Liver (tissue), 9 donors: Measurements from ENCODE around the gene OPRL1. TPM values are rescaled to one million over a fixed set of nuclear protein-coding genes. Genes with fewer than 3 reads are reported as not detected.

Source experiments
- DNase-seq: peaks from one replicate; pipeline ENCODE4 v3.0.0-alpha.2; 2017; ENCODE audit warnings: low spot score
- H3K27ac ChIP-seq, 2 donors: one replicate each; pipeline ENCODE4 v1.7.0; 2013; ENCODE audit warnings: inconsistent platforms in 2 of 2, low read length in 2 of 2, control low read depth in 1 of 2, low read depth in 1 of 2, mild to moderate bottlenecking in 1 of 2
- H3K27me3 ChIP-seq, 4 donors: one replicate each; pipeline versions ENCODE4 v1.6.1 to v1.7.0; 2013; ENCODE audit warnings: low read length in 3 of 4, inconsistent platforms in 1 of 4, mild to moderate bottlenecking in 1 of 4, moderate library complexity in 1 of 4; ENCODE audit not compliant: control insufficient read depth in 4 of 4, insufficient read depth in 4 of 4
- H3K36me3 ChIP-seq, 4 donors: one replicate each; pipeline versions ENCODE4 v1.6.1 to v1.7.0; 2013; ENCODE audit warnings: low read length in 3 of 4, mild to moderate bottlenecking in 3 of 4, low read depth in 1 of 4, moderate library complexity in 1 of 4; ENCODE audit not compliant: control insufficient read depth in 4 of 4, insufficient read depth in 3 of 4
- H3K4me1 ChIP-seq, 4 donors: one replicate each; pipeline versions ENCODE4 v1.6.1 to v1.7.0; 2013; ENCODE audit warnings: low read length in 3 of 4, mild to moderate bottlenecking in 3 of 4, moderate library complexity in 1 of 4; ENCODE audit not compliant: control insufficient read depth in 4 of 4, insufficient read depth in 4 of 4
- H3K4me3 ChIP-seq, 3 donors: one replicate each; pipeline versions ENCODE4 v1.6.1 to v1.7.0; 2013; ENCODE audit warnings: low read length in 3 of 3, control low read depth in 1 of 3, low read depth in 1 of 3, mild to moderate bottlenecking in 1 of 3
- H3K9ac ChIP-seq, 2 donors: one replicate each; pipeline ENCODE4 v1.7.0; 2013; ENCODE audit warnings: low read length in 2 of 2, mild to moderate bottlenecking in 2 of 2, moderate library complexity in 2 of 2, control low read depth in 1 of 2, low read depth in 1 of 2
- H3K9me3 ChIP-seq, 4 donors: one replicate each; pipeline versions ENCODE4 v1.6.1 to v1.7.0; 2013; ENCODE audit warnings: low read length in 3 of 4; ENCODE audit not compliant: control insufficient read depth in 4 of 4
- EGR1 ChIP-seq, 2 donors: IDR thresholded peaks; 2 replicates each; pipeline ENCODE4 v1.6.1; 2016 to 2018; ENCODE audit warnings: antibody characterized with exemption in 2 of 2, low read depth in 2 of 2
- FOXA1 ChIP-seq: IDR thresholded peaks from 2 replicates; pipeline ENCODE4 v1.6.1; 2016; ENCODE audit warnings: antibody characterized with exemption
- FOXA2 ChIP-seq: IDR thresholded peaks from 2 replicates; pipeline ENCODE4 v1.6.1; 2016; ENCODE audit warnings: antibody characterized with exemption
- GABPA ChIP-seq, 2 donors: IDR thresholded peaks in 1 of 2; conservative IDR thresholded peaks in 1 of 2; 2 replicates each; pipeline ENCODE4 v1.6.1; 2016; ENCODE audit warnings: antibody characterized with exemption in 2 of 2, mild to moderate bottlenecking in 1 of 2, moderate library complexity in 1 of 2
- HNF4A ChIP-seq, 2 donors: conservative IDR thresholded peaks; 2 replicates each; pipeline ENCODE4 v1.6.1; 2016; ENCODE audit warnings: antibody characterized with exemption in 2 of 2, mild to moderate bottlenecking in 2 of 2
- HNF4G ChIP-seq: IDR thresholded peaks from 2 replicates; pipeline ENCODE4 v1.6.1; 2016; ENCODE audit warnings: antibody characterized with exemption
- JUND ChIP-seq, 2 donors: IDR thresholded peaks; 2 replicates each; pipeline ENCODE4 v1.6.1; 2016; ENCODE audit warnings: antibody characterized with exemption in 2 of 2
- NR2F2 ChIP-seq: IDR thresholded peaks from 2 replicates; pipeline ENCODE4 v1.6.1; 2016; ENCODE audit warnings: antibody characterized with exemption
- RAD21 ChIP-seq, 2 donors: IDR thresholded peaks; 2 replicates each; pipeline ENCODE4 v1.6.1; 2016; ENCODE audit warnings: antibody characterized with exemption in 2 of 2, mild to moderate bottlenecking in 2 of 2
- RXRA ChIP-seq, 2 donors: IDR thresholded peaks; 2 replicates each; pipeline ENCODE4 v1.6.1; 2017 to 2018; ENCODE audit warnings: antibody characterized with exemption in 2 of 2, mild to moderate bottlenecking in 1 of 2
- SP1 ChIP-seq: IDR thresholded peaks from 2 replicates; pipeline ENCODE4 v1.6.1; 2018; ENCODE audit warnings: antibody characterized with exemption, mild to moderate bottlenecking
- TAF1 ChIP-seq: conservative IDR thresholded peaks from 2 replicates; pipeline ENCODE4 v1.6.1; 2016; ENCODE audit warnings: antibody characterized with exemption, mild to moderate bottlenecking
- YY1 ChIP-seq: IDR thresholded peaks from 2 replicates; pipeline ENCODE4 v1.6.1; 2016; ENCODE audit warnings: antibody characterized with exemption, mild to moderate bottlenecking
- WGBS: extraction: QIAGEN DNeasy Blood & Tissue Kit; methylation state at CpG from one replicate; pipeline ENCODE4 v1.1.7; 2013; 5-methylcytosine and 5-hydroxymethylcytosine counted together
- polyA plus RNA-seq, 2 donors: library from polyadenylated mRNA; stranded (reverse) in 1 of 2; unstranded in 1 of 2; fragments of 200-250 nt in 1 of 2; fragments of >200 nt in 1 of 2; fragmentation: Nextera tagmentation in 1 of 2; extraction: Ambion mirVana in 1 of 2; gene quantifications; one replicate each; pipeline versions ENCODE4 v1.2.1 to v1.2.3, GENCODE V29; 2013 to 2015
- total RNA-seq, 2 donors: library from RNA; depleted of rRNA; stranded (reverse); fragments of >200 nt; gene quantifications; one replicate each; pipeline ENCODE4 v1.2.3, GENCODE V29; 2014
- TF ChIP-seq, protein P1 (sequence below): IDR thresholded peaks from 2 replicates; pipeline ENCODE4 v1.6.1; 2016; ENCODE audit warnings: antibody characterized with exemption, mild to moderate bottlenecking
- TF ChIP-seq, protein P2 (sequence below): IDR thresholded peaks from 2 replicates; pipeline ENCODE4 v1.6.1; 2016; ENCODE audit warnings: antibody characterized with exemption
- TF ChIP-seq, protein P3 (sequence below): IDR thresholded peaks from 2 replicates; pipeline ENCODE4 v1.6.1; 2016; ENCODE audit warnings: antibody characterized with exemption
- TF ChIP-seq, protein P4 (sequence below): fragments of 150-350 bp; IDR thresholded peaks from 2 replicates; pipeline ENCODE4 v1.5.1; 2017; ENCODE audit warnings: improper control_type of control experiment, low read depth, low read length; ENCODE audit not compliant: missing input control
- TF ChIP-seq, protein P5 (sequence below): IDR thresholded peaks from 2 replicates; pipeline ENCODE4 v1.6.1; 2016; ENCODE audit warnings: antibody characterized with exemption
- donor health status: healthy.
- donor health status: healthy.
- donor health status: healthy.
- donor health status: healthy.
- donor health status: healthy.

OPRL1 gene
- total and polyA plus RNA-seq, 4 donors, result 0.04 to 0.79 (median 0.35) TPM

DNA sequence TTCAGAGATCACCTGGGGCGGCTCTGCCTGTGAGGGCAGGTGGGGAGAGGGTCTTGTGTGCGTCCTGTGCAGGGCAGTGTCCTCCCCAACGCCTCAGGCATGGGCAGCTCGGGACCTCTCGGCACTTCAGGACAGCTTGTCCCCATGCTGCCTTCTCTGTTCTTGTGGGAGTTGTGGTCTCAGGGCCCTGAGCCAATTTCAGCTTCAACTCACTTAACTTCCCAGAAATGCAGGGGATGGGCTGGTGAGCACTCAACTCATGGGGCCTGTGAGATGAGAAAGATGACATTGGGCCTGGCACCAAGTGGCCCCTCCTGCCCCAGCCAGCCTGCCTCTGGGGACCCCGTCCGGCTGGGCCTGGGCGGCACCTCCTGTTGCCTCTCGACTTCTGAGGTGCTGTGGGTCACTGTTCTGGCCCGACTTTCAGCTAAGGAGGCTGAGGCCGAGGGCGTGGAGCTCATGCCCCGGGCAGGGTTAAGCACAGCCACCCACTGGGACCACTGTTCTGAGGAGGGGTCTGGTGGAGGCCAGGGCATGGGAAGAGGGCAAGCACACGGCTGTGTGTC lies 7.3 kb upstream of the OPRL1 start:
- DNase-seq, result no peak
- peaks cover 0 to 12% (median 5%) of the 10 kb centered on the region in 4 donors for H3K4me1 ChIP-seq
- 92% methylated on average over 14 of the region's 14 CpGs for WGBS

DNA sequence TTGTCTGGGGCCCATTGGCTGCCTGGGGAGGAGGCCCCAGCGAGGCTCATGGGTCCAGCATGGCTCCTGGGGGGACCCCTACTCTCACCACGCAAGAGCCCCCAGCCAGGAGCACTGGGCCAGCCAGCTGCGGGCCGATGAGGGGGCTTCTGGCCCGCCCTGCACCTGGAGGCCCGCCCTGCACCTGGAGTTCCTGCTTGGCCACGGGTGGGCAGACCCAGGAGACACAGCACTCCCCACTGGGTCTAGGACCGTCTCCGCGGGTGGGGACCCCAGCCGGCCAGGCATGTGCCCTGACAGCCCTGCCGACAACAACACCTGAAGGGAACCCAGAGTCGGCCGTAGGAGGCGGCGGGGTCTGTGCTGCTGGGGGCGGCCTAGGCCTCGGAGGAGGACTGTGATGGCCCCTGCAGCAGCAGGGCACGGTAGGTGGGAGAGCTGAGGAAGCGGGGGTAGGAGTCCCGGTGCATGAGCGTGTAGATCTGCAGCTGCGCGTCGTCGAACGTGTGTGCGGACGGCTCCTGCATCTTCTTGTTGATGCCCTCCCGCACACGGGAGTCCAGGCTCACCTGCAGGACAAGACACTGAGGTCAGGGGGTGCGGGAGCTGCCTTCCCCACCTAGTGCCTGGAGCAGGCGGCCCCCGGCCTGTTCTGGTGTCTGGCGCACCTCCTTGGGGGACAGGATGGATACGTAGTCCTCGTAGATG lies 6.3 kb upstream of the OPRL1 start:
- H3K4me3 ChIP-seq, result no peak overlapping the region
- no peak for DNase-seq

More for the DNA sequence above, 7.3 kb upstream of the OPRL1 start:
- no peaks in the 10 kb centered on the region for H3K27me3 ChIP-seq
- TF ChIP-seq, protein P1, sequence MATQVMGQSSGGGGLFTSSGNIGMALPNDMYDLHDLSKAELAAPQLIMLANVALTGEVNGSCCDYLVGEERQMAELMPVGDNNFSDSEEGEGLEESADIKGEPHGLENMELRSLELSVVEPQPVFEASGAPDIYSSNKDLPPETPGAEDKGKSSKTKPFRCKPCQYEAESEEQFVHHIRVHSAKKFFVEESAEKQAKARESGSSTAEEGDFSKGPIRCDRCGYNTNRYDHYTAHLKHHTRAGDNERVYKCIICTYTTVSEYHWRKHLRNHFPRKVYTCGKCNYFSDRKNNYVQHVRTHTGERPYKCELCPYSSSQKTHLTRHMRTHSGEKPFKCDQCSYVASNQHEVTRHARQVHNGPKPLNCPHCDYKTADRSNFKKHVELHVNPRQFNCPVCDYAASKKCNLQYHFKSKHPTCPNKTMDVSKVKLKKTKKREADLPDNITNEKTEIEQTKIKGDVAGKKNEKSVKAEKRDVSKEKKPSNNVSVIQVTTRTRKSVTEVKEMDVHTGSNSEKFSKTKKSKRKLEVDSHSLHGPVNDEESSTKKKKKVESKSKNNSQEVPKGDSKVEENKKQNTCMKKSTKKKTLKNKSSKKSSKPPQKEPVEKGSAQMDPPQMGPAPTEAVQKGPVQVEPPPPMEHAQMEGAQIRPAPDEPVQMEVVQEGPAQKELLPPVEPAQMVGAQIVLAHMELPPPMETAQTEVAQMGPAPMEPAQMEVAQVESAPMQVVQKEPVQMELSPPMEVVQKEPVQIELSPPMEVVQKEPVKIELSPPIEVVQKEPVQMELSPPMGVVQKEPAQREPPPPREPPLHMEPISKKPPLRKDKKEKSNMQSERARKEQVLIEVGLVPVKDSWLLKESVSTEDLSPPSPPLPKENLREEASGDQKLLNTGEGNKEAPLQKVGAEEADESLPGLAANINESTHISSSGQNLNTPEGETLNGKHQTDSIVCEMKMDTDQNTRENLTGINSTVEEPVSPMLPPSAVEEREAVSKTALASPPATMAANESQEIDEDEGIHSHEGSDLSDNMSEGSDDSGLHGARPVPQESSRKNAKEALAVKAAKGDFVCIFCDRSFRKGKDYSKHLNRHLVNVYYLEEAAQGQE, result no peak
- TF ChIP-seq NR2F2 (no peak), FOXA2 (no peak), TAF1 (no peak), FOXA1 (no peak)
- H3K27ac ChIP-seq, result no peak overlapping the region
- no peaks in the 10 kb centered on the region for H3K9me3 ChIP-seq
- no peak overlapping the region for H3K9ac ChIP-seq
- no peak overlapping the region for H3K4me3 ChIP-seq
- H3K36me3 ChIP-seq, result peaks cover 0 to 10% (median 0%) of the 10 kb centered on the region in 4 donors

More for the DNA sequence above, 6.3 kb upstream of the OPRL1 start:
- Histone ChIP-seq H3K36me3 (peaks cover 0 to 10% (median 0%) of the 10 kb centered on the region in 4 donors), H3K4me1 (peaks cover 0 to 12% (median 3%) of the 10 kb centered on the region in 4 donors), H3K9me3 (no peaks in the 10 kb centered on the region), H3K27me3 (no peaks in the 10 kb centered on the region), H3K27ac (no peak overlapping the region), H3K9ac (no peak overlapping the region)
- 96% methylated on average over 37 of the region's 37 CpGs for WGBS
- TF ChIP-seq HNF4G (no peak), EGR1 (IDR thresholded peaks at IDR 0.05; ENCODE audit: low read depth in 2 of 2) (no peak), HNF4A (conservative IDR thresholded peaks at IDR 0.05) (no peak), RAD21 (IDR thresholded peaks at IDR 0.05) (no peak), SP1 (no peak), NR2F2 (no peak), GABPA (IDR thresholded peaks at IDR 0.05 in 1 of 2, conservative IDR thresholded peaks at IDR 0.05 in 1 of 2) (no peak), RXRA (IDR thresholded peaks at IDR 0.05) (no peak), FOXA1 (no peak), YY1 (no peak), FOXA2 (no peak), JUND (IDR thresholded peaks at IDR 0.05) (no peak)
- TF ChIP-seq, protein P2, sequence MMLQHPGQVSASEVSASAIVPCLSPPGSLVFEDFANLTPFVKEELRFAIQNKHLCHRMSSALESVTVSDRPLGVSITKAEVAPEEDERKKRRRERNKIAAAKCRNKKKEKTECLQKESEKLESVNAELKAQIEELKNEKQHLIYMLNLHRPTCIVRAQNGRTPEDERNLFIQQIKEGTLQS, result no peak
- TF ChIP-seq, protein P1, result no peak
- TF ChIP-seq, protein P3, sequence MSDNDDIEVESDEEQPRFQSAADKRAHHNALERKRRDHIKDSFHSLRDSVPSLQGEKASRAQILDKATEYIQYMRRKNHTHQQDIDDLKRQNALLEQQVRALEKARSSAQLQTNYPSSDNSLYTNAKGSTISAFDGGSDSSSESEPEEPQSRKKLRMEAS, result no peak
- TF ChIP-seq, protein P4, sequence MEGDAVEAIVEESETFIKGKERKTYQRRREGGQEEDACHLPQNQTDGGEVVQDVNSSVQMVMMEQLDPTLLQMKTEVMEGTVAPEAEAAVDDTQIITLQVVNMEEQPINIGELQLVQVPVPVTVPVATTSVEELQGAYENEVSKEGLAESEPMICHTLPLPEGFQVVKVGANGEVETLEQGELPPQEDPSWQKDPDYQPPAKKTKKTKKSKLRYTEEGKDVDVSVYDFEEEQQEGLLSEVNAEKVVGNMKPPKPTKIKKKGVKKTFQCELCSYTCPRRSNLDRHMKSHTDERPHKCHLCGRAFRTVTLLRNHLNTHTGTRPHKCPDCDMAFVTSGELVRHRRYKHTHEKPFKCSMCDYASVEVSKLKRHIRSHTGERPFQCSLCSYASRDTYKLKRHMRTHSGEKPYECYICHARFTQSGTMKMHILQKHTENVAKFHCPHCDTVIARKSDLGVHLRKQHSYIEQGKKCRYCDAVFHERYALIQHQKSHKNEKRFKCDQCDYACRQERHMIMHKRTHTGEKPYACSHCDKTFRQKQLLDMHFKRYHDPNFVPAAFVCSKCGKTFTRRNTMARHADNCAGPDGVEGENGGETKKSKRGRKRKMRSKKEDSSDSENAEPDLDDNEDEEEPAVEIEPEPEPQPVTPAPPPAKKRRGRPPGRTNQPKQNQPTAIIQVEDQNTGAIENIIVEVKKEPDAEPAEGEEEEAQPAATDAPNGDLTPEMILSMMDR, result no peak
- TF ChIP-seq, protein P5, sequence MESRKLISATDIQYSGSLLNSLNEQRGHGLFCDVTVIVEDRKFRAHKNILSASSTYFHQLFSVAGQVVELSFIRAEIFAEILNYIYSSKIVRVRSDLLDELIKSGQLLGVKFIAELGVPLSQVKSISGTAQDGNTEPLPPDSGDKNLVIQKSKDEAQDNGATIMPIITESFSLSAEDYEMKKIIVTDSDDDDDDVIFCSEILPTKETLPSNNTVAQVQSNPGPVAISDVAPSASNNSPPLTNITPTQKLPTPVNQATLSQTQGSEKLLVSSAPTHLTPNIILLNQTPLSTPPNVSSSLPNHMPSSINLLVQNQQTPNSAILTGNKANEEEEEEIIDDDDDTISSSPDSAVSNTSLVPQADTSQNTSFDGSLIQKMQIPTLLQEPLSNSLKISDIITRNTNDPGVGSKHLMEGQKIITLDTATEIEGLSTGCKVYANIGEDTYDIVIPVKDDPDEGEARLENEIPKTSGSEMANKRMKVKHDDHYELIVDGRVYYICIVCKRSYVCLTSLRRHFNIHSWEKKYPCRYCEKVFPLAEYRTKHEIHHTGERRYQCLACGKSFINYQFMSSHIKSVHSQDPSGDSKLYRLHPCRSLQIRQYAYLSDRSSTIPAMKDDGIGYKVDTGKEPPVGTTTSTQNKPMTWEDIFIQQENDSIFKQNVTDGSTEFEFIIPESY, result no peak
